Measurements from ENCODE around the gene ATP11C. TPM values are rescaled to one million over a fixed set of nuclear protein-coding genes. Genes with fewer than 3 reads are reported as not detected.

The ATP11C gene
- total and polyA plus RNA-seq, 12 donors = 1.8 to 8.5 (median 2.9) TPM

GRCh38 chrX:139892512-139892911 lies 40.3 kb downstream of the ATP11C start:
- H3K36me3 ChIP-seq = no peaks in the 10 kb centered on the region
- intact Hi-C loops (cut with DNase I) = no loop called here
- WGBS, 2 donors = 84 to 96% methylated on average over 2 of the region's 2 CpGs
- no peak for TF ChIP-seq CTCF (IDR thresholded peaks at IDR 0.05)
- no peak overlapping the region for H3K4me3 ChIP-seq
- DNase-seq (no peak), ATAC-seq (peak in 1 of 8 donors; percentile 16)
- H3K9me3 ChIP-seq = no peaks in the 10 kb centered on the region
- peaks cover 0 to 7% (median 0%) of the 10 kb centered on the region in 9 donors for H3K4me1 ChIP-seq
- H3K27ac ChIP-seq = no peak overlapping the region
- no peaks in the 10 kb centered on the region for H3K27me3 ChIP-seq

- Histone ChIP-seq H3K27ac (no peak overlapping the region), H3K4me1 (peaks cover 0 to 7% (median 0%) of the 10 kb centered on the region in 9 donors), H3K27me3 (no peaks in the 10 kb centered on the region), H3K36me3 (no peaks in the 10 kb centered on the region), H3K9me3 (no peaks in the 10 kb centered on the region), H3K4me3 (no peak overlapping the region)
- WGBS, 2 donors = 88 to 94% methylated on average over 3 of the region's 3 CpGs
- no peak for TF ChIP-seq CTCF (IDR thresholded peaks at IDR 0.05)
- DNase-seq (no peak), ATAC-seq (no peak)
- intact Hi-C loops (cut with DNase I) = no loop called here
Observed at GRCh38 chrX:139890991-139891700, 41.7 kb downstream of the ATP11C start.

- intact Hi-C loops (cut with DNase I) = no loop called here
Observed at GRCh38 chrX:139889760-139890159, 43.1 kb downstream of the ATP11C start.

GRCh38 chrX:139883984-139884383 lies 48.9 kb downstream of the ATP11C start:
- intact Hi-C loops (cut with DNase I) = loop anchor here in 1 of 10 donors (5.0 kb wide), 1 partner anchor 48 kb away; the partner anchor contains the start of gene ATP11C
- no peak overlapping the region for H3K4me3 ChIP-seq
- H3K4me1 ChIP-seq = peaks cover 0 to 39% (median 5%) of the 10 kb centered on the region in 9 donors
- no peak for TF ChIP-seq CTCF (IDR thresholded peaks at IDR 0.05)
- DNase-seq = no peak
- no peaks in the 10 kb centered on the region for H3K36me3 ChIP-seq
- no peak for ATAC-seq
- WGBS, 2 donors = 96 to 100% methylated on average over 1 of the region's 1 CpG
- no peak overlapping the region for H3K27ac ChIP-seq
- no peaks in the 10 kb centered on the region for H3K27me3 ChIP-seq
- H3K9me3 ChIP-seq = no peaks in the 10 kb centered on the region

More at GRCh38 chrX:139889760-139890159, 43.1 kb downstream of the ATP11C start:
- H3K4me1 ChIP-seq = peaks cover 0 to 7% (median 0%) of the 10 kb centered on the region in 9 donors
- H3K9me3 ChIP-seq = no peaks in the 10 kb centered on the region
- H3K4me3 ChIP-seq = no peak overlapping the region
- DNase-seq (no peak), ATAC-seq (no peak)
- H3K36me3 ChIP-seq = no peaks in the 10 kb centered on the region
- H3K27ac ChIP-seq = no peak overlapping the region
- WGBS, 2 donors = 82 to 88% methylated on average over 1 of the region's 1 CpG
- no peak for TF ChIP-seq CTCF (IDR thresholded peaks at IDR 0.05)
- H3K27me3 ChIP-seq = no peaks in the 10 kb centered on the region

Data from heart right ventricle (tissue), 16 donors.